ENCODE results near the gene TBX2.

The TBX2 gene

GRCh38 chr17:61449707-61450640 is 50.3 kb downstream of the TBX2 start:
- DNase-seq (ENCODE audit: insufficient read length, low spot score), result no peak
- FAIRE-seq, result no peak
- TF ChIP-seq SPI1 (IDR thresholded peaks at IDR 0.05; ENCODE audit: low read depth, low read length), result no peak
- TF ChIP-seq POLR2A (IDR thresholded peaks at IDR 0.05; ENCODE audit: low read depth, low read length), result no peak
- TF ChIP-seq PAX5 (IDR thresholded peaks at IDR 0.05; ENCODE audit: insufficient read depth, low read length, severe bottlenecking), result no peak
- TF ChIP-seq POU2F2 (IDR thresholded peaks at IDR 0.05; ENCODE audit: low read depth, low read length), result no peak
- no peak for TF ChIP-seq TAF1 (IDR thresholded peaks at IDR 0.05; ENCODE audit: low read depth, low read length)
- no peak for TF ChIP-seq POLR2AphosphoS5 (IDR thresholded peaks at IDR 0.05; ENCODE audit: low read depth, low read length)

GRCh38 chr17:61450641-61451537 is 51.2 kb downstream of the TBX2 start:
- no peak for TF ChIP-seq POU2F2 (IDR thresholded peaks at IDR 0.05; ENCODE audit: low read depth, low read length)
- TF ChIP-seq PAX5 (IDR thresholded peaks at IDR 0.05; ENCODE audit: insufficient read depth, low read length, severe bottlenecking), result no peak
- TF ChIP-seq SPI1 (IDR thresholded peaks at IDR 0.05; ENCODE audit: low read depth, low read length), result no peak
- TF ChIP-seq POLR2AphosphoS5 (IDR thresholded peaks at IDR 0.05; ENCODE audit: low read depth, low read length), result no peak
- TF ChIP-seq POLR2A (IDR thresholded peaks at IDR 0.05; ENCODE audit: low read depth, low read length), result no peak
- TF ChIP-seq TAF1 (IDR thresholded peaks at IDR 0.05; ENCODE audit: low read depth, low read length), result no peak

GRCh38 chr17:61451538-61452300 is 52.1 kb downstream of the TBX2 start:
- no peak for DNase-seq (ENCODE audit: insufficient read length, low spot score)
- FAIRE-seq, result no peak
- no peak for TF ChIP-seq POLR2AphosphoS5 (IDR thresholded peaks at IDR 0.05; ENCODE audit: low read depth, low read length)
- TF ChIP-seq POU2F2 (IDR thresholded peaks at IDR 0.05; ENCODE audit: low read depth, low read length), result no peak
- TF ChIP-seq POLR2A (IDR thresholded peaks at IDR 0.05; ENCODE audit: low read depth, low read length), result no peak
- no peak for TF ChIP-seq SPI1 (IDR thresholded peaks at IDR 0.05; ENCODE audit: low read depth, low read length)
- no peak for TF ChIP-seq TAF1 (IDR thresholded peaks at IDR 0.05; ENCODE audit: low read depth, low read length)
- TF ChIP-seq PAX5 (IDR thresholded peaks at IDR 0.05; ENCODE audit: insufficient read depth, low read length, severe bottlenecking), result no peak

More at GRCh38 chr17:61450641-61451537, 51.2 kb downstream of the TBX2 start:
- no peak for FAIRE-seq
- DNase-seq (ENCODE audit: insufficient read length, low spot score), result no peak

GRCh38 chr17:61452301-61453290 is 53.0 kb downstream of the TBX2 start, which contains the start of gene TBX4:
Gene TBX4, plus strand, starts transcription at chr17:61452422. Its CDS starts 4,069 bp downstream, at chr17:61456491.
- FAIRE-seq (no peak), DNase-seq (ENCODE audit: insufficient read length, low spot score) (no peak)
- no peak for TF ChIP-seq TAF1 (IDR thresholded peaks at IDR 0.05; ENCODE audit: low read depth, low read length)
- TF ChIP-seq PAX5 (IDR thresholded peaks at IDR 0.05; ENCODE audit: insufficient read depth, low read length, severe bottlenecking), result no peak

GRCh38 chr17:61453566-61454380 is 54.1 kb downstream of the TBX2 start:
- TF ChIP-seq TAF1 (IDR thresholded peaks at IDR 0.05; ENCODE audit: low read depth, low read length), result no peak
- TF ChIP-seq POLR2AphosphoS5 (IDR thresholded peaks at IDR 0.05; ENCODE audit: low read depth, low read length), result no peak
- TF ChIP-seq PAX5 (IDR thresholded peaks at IDR 0.05; ENCODE audit: insufficient read depth, low read length, severe bottlenecking), result no peak
- TF ChIP-seq POLR2A (IDR thresholded peaks at IDR 0.05; ENCODE audit: low read depth, low read length), result no peak
- TF ChIP-seq SPI1 (IDR thresholded peaks at IDR 0.05; ENCODE audit: low read depth, low read length), result no peak
- no peak for TF ChIP-seq POU2F2 (IDR thresholded peaks at IDR 0.05; ENCODE audit: low read depth, low read length)
- DNase-seq (ENCODE audit: insufficient read length, low spot score), result no peak
- no peak for FAIRE-seq

GRCh38 chr17:61454381-61455323 is 55.0 kb downstream of the TBX2 start:
- TF ChIP-seq PAX5 (IDR thresholded peaks at IDR 0.05; ENCODE audit: insufficient read depth, low read length, severe bottlenecking) (no peak), POU2F2 (IDR thresholded peaks at IDR 0.05; ENCODE audit: low read depth, low read length) (no peak), POLR2AphosphoS5 (IDR thresholded peaks at IDR 0.05; ENCODE audit: low read depth, low read length) (no peak), SPI1 (IDR thresholded peaks at IDR 0.05; ENCODE audit: low read depth, low read length) (no peak), TAF1 (IDR thresholded peaks at IDR 0.05; ENCODE audit: low read depth, low read length) (no peak)
- FAIRE-seq (no peak), DNase-seq (ENCODE audit: insufficient read length, low spot score) (no peak)
